Activated CD8-positive, alpha-beta memory T cell treated with anti-CD3 and anti-CD28 coated beads for 48 hours (primary cell): Measurements from ENCODE around the gene ATP9A.
"Not testable (repeated sequence)": the region's sequence is repeated elsewhere in the genome, so short reads cannot be mapped to it uniquely, and the experiment has no call there.

Experiments
- DNase-seq, 3 experiments: peaks; one replicate each; pipeline ENCODE4 v3.0.0-alpha.2; 2020; ENCODE audit warnings: low read depth in 2 of 3, low spot score in 2 of 3

Gene ATP9A

DNA sequence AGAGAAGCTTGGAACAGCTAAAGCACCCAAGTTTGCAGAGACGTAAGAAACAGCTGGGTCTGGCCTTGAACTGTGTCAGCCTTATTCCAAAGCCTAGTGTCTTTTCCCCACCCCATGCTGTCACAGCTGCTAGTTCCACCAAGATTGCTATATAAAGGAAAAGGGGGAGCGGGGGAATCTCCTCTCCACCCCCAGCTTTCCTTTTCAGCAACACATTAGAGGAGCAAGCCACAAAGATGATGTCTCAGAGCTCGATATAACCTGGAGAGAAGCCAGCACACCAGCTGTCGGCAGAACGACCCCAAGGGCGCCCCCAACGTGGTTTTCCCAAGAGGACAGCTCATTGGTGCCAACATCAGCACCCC, 36.5 kb downstream of the ATP9A start:
- DNase-seq, result no peak

DNA sequence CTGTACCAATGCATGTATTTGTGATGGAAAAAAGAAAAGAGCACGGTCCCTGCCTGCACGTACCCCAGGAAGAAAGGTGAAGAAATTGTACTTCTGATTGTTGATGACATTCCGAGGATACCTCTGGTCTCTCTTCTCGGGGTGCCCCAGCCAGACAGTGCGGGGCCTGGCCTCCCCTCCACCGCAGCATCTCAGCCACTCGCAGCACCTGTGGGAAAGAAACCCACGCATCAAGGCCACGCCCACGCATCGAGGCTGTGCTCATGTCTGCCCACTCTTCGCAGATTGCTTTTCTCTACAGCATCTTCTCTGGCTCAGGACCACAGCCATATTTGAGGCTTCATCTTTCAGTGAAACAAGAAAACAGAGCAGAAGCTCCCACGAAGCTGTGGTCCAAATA, 38.4 kb downstream of the ATP9A start:
- DNase-seq, result no peak

DNA sequence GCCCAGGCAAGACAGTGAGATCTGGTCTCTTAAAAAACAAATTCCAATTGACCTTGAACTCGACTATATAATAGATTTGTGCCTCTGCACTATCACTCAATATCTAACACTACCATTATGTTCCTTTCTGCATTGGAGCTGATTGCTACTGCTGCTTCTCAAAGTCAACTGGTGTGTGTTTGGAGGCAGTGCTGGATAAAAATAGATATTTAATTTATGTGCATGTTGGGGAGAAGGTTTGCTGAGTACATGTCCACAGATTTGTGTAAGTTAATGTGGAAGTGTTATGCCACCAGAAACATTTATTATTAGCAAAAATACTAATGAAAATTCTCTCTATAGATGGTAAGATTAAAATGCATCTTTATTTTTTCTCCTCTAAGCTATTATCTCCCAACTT, 39.5 kb downstream of the ATP9A start:
- no peak for DNase-seq

DNA sequence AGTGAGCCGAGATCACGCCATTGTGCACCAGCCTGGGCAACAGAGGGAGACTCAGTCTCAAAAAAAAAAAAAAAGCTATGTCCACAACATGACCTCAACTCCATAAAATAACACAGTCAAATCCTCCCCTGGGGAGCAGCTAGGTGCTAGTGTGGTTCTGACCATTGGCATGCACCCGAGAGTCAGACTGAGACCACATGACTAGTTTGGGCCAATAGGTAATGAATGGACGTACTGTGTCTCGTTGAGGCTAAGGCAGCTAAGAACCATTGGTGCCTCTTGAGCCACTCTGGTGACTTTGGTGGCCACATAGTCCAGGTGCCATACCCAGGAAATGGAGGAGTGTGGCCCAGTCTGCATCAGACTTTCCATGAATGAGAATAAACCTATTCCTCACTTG, 40.3 kb downstream of the ATP9A start:
- no peak for DNase-seq

DNA sequence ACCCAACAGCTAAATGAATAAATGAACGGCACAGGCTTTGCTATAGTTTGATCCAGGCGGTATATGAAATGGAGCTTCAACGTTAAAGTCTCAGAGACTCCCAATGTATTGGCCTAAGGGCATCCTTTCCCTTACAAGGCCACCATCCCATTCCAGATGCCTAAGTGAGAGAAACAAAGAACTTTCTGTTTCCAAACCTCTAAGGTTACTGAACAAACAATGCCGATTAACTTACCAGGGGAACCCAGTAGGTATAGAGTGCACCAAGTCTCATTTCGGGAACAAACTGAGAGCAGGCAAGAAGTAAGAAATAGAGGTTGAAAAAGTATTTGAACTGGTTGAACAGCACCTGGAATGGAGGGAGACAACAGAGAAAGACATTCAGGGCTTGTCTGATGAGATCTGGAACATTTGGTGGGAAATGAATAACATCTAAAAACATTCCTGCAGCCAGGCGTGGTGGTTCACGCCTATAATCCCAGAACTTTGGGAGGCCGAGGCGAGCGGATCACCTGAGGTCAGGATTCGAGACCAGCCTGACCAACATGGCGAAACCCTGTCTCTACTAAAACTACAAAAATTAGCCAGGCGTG, 42.5 kb downstream of the ATP9A start:
- DNase-seq, result no peak

DNA sequence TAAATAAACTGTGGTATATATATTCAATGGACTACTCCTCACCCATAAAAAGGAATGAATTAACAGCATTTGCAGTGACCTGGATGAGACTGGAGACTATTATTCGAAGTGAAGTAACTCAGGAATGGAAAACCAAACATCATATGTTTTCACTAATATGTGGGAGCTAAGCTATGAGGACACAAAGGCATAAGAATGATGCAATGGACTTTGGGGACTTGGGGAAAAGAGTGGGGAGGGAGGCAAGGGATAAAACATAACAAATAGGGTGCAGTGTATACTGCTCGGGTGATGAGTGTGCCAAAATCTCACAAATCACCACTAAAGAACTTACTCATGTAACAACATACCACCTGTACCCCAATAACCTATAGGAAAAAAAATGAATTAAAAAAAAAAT, 45.2 kb downstream of the ATP9A start:
- DNase-seq, result not testable (repeated sequence)

DNA sequence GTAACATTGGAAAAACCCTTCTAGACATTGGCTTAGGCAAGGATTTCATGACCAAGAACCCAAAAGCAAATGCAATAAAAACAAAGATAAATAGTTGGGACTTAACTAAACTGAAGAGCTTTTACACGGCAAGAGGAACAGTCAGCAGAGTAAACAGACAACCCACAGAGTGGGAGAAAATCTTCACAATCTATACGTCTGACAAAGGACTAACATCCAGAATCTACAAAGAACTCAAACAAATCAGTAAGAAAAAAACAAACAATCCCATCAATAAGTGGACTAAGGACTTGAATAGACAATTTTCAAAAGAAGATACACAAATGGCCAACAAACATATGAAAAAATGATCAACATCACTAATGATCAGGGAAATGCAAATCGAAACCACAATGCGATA, 45.9 kb downstream of the ATP9A start:
- not testable (repeated sequence) for DNase-seq

DNA sequence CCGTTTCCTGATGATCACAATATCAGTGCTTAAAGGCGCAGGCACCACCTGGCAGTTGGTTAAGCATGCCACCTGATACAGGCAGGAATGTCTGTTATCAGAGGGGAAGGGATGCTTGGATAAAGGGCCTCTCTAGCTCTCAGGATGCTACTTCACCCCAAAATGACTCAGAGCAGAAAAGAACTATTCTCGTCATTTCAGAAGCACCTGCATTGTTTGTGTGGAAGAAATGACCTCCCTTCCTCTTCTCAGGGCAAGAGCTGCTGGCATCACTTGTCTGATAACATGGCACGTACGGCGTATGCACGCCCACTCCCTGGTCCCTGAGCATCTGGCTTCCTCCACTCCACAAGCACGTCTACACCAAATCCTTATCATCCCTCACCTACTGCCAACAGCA, 47.3 kb downstream of the ATP9A start:
- DNase-seq, result no peak

DNA sequence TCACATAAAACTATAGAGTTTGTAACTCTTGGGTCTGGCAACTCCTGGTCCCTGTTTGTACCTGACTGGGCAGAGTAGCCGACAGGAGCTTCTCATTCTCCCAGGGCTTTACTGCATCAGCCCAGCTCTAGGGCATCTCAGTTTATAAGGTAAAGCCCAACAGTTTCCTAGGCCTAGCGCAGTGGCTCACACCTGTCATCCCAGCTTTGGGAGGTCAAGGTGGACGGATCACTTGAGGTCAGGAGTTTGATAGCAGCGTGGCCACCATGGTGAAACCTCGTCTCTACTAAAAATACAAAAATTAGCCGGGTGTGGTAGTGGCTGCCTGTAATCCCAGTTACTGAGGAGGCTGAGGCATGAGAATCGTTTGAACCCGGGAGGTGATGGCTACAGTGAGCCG, 47.8 kb downstream of the ATP9A start:
- no peak for DNase-seq

DNA sequence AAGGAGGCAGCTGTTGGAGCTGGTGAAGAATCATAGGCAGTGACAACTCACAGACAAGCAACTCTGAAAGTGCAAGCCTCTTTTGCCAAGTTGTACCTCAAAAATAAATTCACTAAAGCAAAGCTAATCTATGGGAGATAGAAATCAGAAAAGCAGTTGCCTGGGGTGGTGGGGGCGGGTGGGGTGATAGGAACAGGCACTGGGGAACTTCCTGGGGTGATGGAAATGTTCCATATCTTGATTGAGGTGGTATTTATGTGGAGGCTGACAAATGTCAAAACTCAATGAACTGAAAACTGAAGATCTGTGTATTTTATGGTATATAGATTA, 52.4 kb downstream of the ATP9A start:
- DNase-seq, result no peak

DNA sequence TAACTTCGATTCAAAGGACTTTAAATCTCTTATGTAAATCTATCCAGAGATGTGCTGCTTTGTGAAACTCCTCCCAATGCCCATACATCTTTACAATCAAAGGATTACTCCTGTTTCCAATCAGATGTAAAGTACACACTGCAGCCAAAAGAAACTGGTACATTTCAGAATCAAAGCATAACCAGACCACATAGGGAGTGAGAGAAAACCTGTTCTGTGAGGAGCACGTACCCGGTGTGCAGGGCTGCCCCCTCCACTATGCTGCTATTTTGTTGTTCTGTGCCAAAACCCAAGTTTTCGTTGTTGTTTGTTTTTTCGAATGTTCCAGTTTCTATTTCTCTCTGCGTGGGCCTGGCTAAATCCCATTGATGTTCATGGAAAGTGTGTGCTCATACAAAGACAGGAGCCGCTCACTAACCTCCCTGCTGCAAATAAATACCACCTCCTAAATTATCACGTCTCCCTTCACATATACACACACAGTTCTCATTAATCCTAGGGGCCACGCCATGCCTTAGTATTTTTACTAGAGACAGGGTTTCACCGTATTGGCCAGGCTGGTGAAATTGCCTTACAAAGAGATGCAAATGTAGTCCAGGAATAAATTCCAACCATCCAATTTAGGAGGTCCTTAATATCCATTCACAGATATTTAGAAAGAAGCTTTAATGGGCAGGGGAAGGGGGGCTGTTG, 52.9 kb downstream of the ATP9A start:
- DNase-seq, result no peak

DNA sequence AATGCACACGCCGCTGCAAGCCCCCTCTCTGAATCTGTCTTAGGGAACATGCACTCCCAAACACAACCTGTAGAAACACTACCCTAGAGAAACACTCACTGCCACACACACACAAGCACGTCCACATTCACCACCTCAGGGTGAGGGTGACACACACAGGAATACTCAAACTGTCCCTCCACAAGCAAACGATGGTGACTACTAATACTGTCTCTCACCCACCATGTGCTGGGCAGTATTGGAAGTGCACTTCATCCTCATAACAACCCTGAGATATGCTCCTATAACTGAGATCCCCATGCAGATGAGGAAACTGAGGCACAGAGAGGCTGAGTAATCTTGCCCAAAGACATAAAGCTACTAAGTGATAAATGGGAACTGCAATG, 55.0 kb downstream of the ATP9A start:
- no peak for DNase-seq

DNA sequence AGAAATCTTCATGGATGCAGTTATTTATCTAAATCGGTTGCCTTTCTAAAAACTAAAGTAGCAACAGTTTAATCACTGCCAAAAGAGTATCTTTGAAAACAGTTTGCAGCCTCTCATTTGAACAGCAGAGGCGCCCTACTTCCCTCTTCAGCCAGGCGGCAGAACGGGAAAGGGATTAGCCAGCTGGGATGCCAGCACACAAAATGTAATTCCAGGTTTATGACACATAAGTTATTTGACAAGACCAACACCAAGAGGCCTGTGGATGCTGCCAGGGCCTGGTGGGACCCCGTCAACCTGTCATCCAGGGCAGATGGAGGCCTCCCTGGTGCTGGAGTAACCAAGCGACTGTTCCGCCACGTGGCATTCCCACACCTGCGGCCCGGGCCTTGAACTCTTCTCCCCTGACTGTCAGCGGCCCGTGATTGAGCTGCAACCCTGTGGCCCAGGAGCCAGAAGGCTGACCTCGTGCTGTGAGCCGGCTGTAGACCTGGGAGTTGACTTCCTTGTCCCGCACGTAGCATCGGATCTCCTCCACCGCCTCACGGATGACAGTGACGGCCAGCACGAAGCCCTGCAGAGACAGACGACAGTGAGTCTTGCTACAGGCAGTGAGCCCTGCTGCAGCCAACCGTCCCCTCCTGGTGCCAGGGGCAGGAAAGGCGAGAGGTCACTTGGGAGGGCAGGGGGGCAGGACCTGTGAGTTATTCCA, 55.5 kb downstream of the ATP9A start:
- no peak for DNase-seq

DNA sequence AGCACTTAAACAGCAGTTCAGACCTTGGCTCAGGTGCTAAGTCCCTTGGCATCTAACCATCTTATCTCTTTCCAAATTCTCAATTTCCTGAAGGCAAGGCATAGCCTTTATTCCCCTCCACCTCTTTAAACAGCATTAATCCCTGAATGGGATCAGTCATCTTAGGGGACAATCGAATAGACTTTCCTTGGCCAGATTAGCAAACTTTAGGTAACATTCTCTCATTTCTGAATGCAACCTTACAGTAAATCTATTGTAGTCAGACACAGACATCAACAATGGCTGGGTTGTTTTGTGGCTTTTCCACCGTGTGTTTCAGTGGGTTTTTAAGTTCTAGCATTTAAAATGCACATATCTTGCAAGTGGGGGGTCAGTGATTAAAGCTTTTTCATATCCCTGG, 56.8 kb downstream of the ATP9A start:
- no peak for DNase-seq

DNA sequence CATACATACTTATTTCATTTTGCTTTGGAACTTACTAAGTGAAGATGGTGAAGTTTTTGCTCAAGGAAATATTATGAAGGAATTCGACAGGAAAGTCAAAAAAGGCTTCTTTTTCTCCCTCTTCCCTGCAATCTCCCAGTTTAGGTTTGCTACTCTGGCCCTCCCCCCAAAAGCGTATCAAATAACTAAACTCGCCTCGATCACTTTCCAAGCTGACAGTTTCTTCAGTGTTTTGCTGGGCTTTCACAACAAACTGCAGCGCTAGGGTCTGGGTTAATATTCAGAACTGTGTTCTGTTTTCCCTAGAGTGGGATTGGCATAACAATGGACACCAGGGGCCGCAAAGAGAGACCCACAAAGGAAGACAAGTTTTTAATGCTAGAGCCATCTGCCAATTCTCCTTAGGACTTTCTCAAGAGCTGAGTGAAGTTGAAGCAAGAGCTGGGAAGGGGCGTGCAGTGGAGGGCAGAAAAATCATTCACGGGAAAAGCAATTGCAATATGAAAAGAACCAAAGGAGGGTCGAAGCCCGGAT, 57.8 kb downstream of the ATP9A start:
- DNase-seq, result no peak

DNA sequence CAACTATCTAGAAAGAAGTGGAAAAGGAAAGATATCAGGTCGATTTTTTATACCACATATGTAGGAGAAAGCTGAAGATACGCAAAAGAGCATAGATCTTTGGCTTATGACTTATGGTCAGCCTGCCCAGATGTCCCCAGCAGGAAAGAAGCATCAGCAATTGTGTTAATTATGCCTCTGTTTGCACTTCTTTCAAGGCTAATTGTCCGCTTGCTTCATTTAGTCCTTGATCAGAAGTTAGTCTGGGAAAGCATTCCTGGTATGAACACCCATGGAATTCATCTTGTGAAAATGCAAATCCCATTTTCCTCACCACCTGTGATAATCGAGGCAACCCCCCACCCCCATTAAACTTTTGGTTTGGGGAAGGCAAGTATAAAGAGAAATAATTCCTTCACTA, 62.8 kb downstream of the ATP9A start:
- DNase-seq, result no peak

DNA sequence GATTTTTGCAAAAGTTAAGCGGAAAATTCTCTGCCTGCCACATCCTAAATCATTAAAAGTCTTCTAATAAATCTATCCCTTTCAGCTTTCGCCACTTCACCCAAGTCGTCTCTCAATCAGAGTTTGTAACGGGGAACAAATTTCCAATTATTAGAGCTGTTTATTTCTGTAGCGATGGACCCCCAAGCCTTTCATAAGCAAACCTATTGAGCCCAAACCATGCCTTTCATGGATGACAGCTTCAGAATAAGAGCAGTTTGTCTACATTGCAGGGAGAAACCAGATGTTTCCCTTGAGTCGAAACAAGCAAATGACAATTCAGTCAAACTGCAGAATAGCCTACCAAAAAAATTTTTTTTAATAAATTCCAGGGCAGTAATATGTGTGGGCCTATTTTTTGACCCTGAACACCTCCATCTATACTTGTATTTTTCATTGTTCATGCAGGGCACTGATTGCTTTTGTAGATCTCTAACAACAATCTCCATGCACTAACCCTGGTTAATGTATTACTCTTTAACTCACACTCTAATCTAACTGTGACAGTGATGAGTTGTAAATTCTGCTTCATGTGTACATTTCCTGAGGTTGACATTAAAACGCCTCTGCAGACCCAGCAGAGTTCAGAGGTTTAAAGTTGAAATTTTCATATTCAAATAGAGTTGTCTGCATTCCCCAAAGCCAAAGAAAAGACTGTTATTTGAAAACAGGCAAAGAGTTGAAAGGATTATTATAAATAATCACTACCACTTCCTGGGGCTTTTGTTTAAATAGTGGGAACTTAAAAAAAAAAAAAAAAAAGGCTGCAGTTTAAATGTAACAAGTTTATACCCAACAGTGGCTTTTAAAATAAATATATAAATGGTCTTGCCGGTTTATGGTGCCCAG, 64.5 kb downstream of the ATP9A start:
- no peak for DNase-seq

DNA sequence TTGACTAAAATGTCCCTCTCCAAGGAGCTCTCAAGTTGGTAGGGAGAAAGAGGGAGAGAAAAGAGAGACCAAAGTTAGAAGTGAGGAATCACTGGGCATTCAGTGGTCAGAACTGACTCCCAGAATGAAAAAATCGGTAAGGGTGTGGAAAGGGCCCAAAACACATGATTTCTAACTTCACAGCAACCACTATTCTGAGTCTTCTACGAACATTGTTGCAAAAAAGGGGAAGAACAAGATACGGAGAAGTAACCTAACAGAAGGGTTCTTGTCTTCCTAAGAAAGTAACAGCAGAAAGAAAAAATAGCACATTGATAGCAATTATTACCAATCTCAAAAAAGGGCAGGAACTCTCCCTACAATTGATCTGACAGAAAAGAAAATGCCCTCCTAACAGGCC, 65.6 kb downstream of the ATP9A start:
- DNase-seq, result no peak

DNA sequence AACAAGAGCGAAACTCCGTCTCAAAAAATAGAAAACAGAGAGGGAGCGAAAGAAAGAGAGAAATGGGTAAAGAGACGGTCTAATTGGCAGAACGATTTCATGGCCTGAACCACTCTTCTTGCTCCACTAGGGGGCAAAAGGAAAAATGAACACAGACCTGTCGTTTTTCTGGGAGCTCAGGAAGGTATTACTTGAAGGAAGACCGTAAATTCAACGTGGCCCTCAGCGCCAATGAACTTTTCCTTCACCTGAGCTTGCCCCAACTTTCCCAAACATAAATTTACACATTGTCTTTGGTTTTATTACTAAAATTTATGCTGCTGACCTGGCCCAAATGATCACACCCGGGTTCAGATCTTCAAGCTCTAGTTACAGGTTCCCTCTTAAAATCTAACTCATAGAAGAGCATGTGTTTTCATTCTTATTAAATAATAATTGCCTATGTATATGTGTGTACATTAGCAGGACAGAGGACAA, 67.3 kb downstream of the ATP9A start:
- no peak for DNase-seq

DNA sequence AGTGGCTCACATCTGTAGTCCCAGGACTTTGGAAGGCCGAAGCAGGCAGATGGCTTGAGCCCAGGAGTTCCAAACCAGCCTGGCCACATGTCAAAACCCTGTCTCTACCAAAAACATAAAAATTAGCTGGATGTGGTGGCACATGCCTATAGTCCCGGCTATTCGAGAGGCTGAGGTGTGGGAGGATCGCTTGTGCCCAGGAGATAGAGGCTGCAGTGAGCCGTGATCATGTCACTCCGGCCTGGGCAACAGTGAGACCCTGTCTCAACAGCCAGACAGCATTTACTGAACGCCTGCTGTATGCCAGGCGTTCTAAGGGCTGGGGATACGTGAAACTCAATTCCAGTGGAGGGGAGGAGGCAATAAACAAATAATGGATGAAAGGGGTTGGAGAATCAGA, 69.9 kb downstream of the ATP9A start:
- DNase-seq, result no peak

DNA sequence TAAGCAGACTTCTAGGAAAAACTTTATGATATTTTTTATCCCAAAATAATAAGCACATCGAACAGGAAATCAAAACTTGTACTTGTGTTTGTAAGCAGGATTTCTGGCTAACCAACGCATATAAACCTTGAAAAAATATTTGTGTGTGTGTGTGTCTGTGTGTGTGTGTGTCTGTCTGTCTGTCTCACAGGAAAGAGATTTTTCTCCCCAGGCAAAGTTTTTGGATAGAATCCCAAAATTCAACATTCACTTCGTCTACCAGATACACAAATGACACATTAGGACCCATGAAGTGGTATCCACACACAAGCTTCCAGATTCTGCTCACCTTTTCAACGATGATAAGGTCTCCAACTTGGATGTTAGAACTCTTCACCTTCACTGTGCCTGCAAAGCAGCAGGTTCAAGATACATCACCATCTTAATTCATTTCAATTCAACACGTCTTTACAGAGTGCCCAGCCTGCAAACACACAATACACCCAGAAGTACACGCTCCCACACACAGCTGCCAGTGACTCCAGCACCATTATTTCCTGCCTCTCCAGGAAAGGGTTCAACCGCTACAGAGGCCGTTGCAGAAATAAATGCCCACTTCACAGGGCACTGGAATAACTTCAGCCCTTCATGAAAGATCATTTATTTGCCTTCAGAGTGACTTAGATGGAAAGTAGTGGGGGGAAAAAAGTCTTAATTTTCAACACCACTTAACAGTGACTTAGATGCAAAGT, 70.9 kb downstream of the ATP9A start:
- DNase-seq, result no peak
